Erythroblast (primary cell): ENCODE measurements around the gene CGNL1.

Experiments
- GATA1 ChIP-seq: IDR thresholded peaks from 2 replicates; pipeline ENCODE4 v1.6.1; 2011; ENCODE audit warnings: low read depth, mild to moderate bottlenecking, control low read depth, low read length, moderate library complexity
- POLR2A ChIP-seq: IDR thresholded peaks from 2 replicates; pipeline ENCODE4 v1.6.1; 2011; ENCODE audit warnings: mild to moderate bottlenecking, low read length

- no peak for TF ChIP-seq POLR2A
- no peak for TF ChIP-seq GATA1
Observed at GRCh38 chr15:57389991-57390390, 13.7 kb downstream of the CGNL1 start.
